Measurements from ENCODE around the gene IL4R. TPM values are rescaled to one million over a fixed set of nuclear protein-coding genes. Genes with fewer than 3 reads are reported as not detected.
"Not testable (repeated sequence)": the region's sequence is repeated elsewhere in the genome, so short reads cannot be mapped to it uniquely, and the experiment has no call there.

Gene IL4R
- total RNA-seq, 1 experiment from 2014 or later: 23.9 TPM

DNA sequence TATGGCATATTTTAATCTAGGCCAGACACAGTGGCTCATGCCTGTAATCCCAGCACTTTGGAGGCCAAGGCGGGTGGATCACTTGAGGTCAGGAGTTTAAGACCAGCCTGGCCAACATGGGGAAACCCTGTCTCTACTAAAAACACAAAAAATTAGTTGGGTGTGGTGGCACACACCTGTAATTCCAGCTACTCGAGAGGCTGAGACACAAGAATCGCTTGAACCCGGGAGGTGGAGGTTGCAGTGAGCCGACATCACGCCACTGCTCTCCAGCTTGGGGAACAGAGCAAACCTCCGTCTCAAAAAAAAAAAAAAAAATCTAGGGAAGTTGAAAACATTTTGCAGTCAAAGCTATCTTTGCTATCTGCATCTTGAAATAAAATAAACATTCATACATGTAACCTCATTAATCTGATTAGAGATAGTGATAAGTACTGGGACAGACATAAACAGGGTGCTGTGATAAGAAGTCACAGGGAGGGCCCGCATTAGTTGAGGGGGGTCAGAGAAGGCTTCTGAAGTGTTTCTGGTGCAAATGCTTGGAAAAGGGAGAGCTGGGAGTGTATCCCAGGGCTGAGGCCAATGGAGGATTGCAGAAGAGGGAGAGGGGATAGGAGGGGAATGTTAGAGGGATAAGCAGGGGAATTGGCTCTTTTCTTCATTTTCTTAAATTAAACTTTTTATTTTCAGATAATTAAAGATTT lies 15.8 kb downstream of the IL4R start:
- not testable (repeated sequence) for DNase-seq (ENCODE audit: low read depth)

DNA sequence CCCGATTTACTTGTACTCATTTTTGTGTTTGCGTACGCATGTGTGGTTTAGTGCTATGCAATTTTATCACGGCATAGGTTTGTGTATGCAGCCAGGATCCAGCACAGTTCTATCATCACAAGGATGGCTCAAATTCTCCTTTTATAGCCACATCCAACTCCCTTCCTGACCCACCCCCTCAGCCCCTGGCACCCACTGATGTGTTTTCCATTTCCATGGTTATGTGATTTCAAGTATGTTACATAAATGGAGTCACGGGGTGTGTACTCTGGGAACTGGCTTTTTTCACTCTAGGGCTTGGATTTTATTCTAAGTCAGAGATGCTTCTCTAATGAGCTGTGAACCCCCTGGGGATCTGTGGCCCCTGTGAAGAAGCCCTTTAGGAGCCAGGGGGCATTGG lies 16.8 kb downstream of the IL4R start:
- peak; percentile 85 for DNase-seq (ENCODE audit: low read depth)

- no peak for DNase-seq (ENCODE audit: low read depth)
Measured at GRCh38 chr16:27332105-27332504, 18.3 kb downstream of the IL4R start.

DNA sequence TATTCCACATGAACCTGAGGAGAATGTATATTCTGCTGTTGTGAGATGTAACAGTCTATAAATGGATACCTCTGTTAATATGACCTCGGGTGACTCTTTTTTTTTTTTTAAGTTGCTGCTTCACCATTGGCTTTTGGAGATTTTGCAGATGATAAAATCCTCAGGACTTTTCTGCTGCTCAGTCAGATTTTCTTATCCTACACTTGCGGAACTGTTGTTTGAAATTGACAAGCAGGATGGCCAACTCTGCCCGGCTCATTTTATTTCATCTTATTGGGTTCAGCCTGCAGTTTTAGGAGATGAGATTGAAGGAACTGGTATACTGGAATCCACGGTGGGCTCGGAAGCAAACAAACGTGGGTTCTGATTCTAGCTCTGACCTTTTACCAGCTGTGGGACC lies 19.3 kb downstream of the IL4R start:
- DNase-seq (ENCODE audit: low read depth): no peak

GRCh38 chr16:27333549-27333948 lies 19.8 kb downstream of the IL4R start:
- no peak for DNase-seq (ENCODE audit: low read depth)

DNA sequence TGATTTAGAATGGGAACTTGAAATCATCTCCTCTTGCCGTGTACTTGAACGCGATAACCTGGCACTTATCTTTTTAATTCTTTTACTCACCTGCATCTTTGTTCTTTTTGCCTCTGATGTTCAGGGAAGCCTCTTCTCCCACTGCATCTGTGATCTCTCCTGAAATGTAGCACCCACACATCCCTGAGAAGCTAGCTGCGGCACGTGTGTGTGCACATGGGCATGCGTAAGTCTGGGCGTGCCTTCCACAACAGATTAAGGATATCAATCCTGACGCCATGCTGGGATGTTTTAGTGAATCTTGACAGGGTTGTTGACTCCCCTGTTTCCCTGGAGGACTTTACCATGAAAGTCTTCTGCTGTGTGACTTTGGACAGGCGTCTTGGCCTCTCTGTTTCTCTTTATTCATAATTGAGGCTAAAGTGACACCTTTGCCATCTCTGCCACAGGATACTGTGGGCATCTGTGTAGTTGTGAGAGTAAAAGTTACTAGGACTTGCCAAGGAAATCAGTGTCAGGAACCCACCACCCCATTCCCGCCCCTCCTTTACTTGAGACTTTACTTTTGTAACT lies 20.5 kb downstream of the IL4R start:
- no peak for DNase-seq (ENCODE audit: low read depth)

GRCh38 chr16:27334838-27335237 lies 21.1 kb downstream of the IL4R start:
- no peak for DNase-seq (ENCODE audit: low read depth)

DNA sequence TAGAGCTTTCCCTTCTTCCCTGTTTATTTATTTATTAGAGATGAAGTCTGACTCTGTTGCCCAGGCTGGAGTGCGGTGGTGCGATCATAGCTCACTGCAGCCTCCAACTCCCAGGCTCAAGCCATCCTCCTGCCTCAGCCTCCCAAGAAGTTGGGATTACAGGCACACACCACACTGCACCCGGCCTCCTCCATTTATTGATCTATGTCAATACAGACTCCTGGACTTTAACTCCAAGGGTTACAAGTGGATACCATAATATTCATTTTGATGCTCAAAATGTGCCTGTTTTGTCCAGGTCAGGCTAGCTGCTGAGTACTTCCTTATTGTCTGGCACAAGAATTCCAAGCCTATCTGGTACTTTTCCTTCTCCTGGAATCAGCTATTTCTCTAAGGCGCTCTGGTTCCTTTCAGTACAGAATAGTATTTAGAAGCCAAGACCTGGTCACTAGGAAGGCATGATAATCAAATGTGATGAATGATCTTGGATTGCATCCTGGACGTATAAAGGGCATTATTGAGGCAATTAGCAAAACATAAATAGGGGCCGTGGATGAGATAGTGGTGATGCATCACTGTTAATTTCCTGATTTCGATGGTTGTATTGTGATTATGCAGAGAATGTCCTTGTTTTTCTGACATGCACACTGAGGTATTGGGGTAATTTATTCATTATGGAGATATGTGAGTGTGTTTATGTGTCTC lies 21.7 kb downstream of the IL4R start:
- DNase-seq (ENCODE audit: low read depth): no peak

DNA sequence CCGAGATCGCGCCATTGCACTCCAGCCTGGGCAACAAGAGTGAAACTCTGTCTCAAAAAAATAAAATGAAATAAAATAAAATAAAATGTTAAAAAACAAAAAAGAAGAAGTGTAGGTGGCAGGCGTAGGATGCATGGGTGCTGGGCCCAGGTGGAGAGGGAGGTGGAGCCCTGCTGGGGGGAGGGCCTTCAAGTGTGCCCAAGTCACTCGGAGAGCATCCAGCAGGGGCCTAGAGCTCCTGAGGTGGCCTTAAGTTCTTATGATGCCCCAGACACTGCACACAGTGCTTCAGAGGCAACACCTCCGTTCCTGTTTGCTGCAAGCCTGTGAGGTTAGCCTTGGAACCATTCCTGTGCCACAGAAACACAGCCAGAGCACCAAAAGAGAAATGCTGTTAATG lies 23.2 kb downstream of the IL4R start:
- DNase-seq (ENCODE audit: low read depth): no peak

- DNase-seq (ENCODE audit: low read depth): no peak
Measured at GRCh38 chr16:27339180-27339579, 25.4 kb downstream of the IL4R start.

- no peak for DNase-seq (ENCODE audit: low read depth)
Measured at GRCh38 chr16:27340654-27341053, 26.9 kb downstream of the IL4R start.

DNA sequence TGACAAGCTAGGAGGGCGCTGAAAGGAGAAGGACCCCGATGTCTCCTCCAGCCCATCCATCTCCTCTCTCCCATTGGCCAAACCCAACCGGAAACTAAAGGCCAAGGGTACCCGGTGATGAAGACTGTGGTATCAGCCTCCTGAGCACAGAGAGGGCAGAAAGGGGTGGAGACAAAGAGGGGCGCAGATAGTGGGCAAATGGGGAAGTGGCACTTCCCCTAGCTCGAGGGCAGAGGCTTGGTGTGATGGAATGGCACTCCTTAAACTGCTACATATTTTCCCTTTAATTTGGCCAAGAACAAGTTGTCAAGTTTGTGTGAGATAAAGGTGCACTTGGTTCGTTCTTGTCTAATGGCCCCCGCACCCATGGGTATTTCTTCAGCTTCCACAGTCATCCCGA lies 27.8 kb downstream of the IL4R start:
- no peak for DNase-seq (ENCODE audit: low read depth)

DNA sequence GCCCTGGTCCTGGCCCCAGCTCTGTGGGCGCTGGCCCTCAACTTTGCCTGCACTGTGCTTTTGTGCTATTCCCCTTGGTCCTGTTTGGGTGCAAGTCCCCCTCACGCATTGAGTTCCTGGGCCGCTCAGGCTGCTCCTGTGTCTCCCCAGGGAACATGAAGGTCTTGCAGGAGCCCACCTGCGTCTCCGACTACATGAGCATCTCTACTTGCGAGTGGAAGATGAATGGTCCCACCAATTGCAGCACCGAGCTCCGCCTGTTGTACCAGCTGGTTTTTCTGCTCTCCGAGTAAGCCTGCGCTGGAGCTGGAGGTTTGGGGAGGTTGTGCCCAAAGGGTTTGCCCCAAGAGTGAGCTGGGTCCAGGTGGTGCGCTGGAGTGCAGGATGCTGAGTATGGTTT lies 28.2 kb downstream of the IL4R start:
- no peak for DNase-seq (ENCODE audit: low read depth)

- no peak for DNase-seq (ENCODE audit: low read depth)
Measured at GRCh38 chr16:27344721-27345120, 30.9 kb downstream of the IL4R start.

DNA sequence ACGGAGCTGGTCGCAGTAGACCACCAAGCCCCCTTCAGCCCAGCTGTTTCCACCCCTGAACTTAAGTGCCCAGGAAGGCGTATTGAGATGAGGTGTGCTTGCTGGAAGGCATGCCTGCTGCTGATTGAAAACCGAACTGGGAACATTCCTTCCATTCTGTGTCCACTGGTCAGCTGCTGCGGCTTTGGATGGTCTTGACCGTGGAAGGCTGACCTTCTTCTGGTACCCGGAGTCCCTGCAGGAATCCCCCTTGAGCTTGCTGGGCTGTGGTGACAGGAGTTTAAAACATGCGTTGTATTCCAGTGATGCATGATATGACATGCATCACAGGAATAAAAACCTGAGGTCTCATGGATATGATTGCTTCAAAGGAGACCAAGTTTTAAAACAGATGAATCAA lies 31.4 kb downstream of the IL4R start:
- no peak for DNase-seq (ENCODE audit: low read depth)

DNA sequence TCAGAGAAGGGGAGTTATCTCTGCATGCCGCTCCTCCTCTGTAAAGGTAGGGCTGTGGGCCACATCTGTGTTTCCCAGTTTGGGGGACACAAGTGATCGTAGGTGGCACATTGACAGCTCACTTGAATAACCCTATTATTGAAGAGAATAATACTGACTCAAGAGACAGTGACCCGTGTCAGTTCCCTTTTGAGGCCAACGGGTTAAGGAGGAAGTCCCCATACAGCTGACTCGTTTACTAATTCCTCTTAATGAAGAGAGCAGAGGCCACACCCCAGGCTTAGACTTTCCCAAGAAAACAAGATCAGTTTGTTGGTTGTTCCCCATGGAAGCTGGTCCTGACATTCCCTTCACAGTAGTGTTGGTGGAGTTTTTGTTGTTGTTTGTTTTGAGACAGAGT lies 33.0 kb downstream of the IL4R start:
- no peak for DNase-seq (ENCODE audit: low read depth)

- no peak for DNase-seq (ENCODE audit: low read depth)
Measured at GRCh38 chr16:27347930-27348685, 34.3 kb downstream of the IL4R start.

- no peak for DNase-seq (ENCODE audit: low read depth)
Measured at GRCh38 chr16:27349276-27349675, 35.5 kb downstream of the IL4R start.

- no peak for DNase-seq (ENCODE audit: low read depth)
Measured at GRCh38 chr16:27350006-27350405, 36.2 kb downstream of the IL4R start.

DNA sequence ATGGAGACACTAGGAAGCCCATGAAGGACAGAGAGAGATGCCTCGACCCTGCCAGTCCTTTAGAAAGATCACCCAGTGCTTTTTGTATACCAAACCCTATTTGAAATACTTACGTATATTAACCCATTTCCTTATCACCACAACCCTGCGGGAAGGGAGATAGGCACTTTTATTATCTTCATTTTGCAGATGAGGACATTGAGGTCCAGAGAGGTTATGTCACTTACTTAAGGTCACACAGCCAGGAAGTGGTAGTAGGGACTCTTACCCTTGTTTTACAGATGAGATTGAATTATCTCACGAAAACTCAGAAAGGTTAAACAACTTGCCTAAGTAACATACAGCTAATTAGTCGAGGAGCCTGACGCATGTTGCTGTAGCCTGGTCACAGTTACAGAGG lies 38.2 kb downstream of the IL4R start:
- DNase-seq (ENCODE audit: low read depth): no peak

GRCh38 chr16:27353853-27354252 lies 40.1 kb downstream of the IL4R start:
- DNase-seq (ENCODE audit: low read depth): no peak

- DNase-seq (ENCODE audit: low read depth): peak; percentile 20
Measured at GRCh38 chr16:27355610-27356009, 41.8 kb downstream of the IL4R start.

GRCh38 chr16:27356794-27357193 lies 43.0 kb downstream of the IL4R start:
- DNase-seq (ENCODE audit: low read depth): no peak

Measured in RPMI7951 (cell line).